Mesodermal cell (in vitro differentiated cells): Measurements from ENCODE around the gene PITPNM3.
A peak's percentile ranks its signal among the peaks of the same experiment; 100 is the strongest.

ENCODE experiments used
- H3K27ac ChIP-seq: 2 replicates; pipeline ENCODE4 v1.7.0; 2013; ENCODE audit warnings: mild to moderate bottlenecking, low read depth, low read length, moderate library complexity; ENCODE audit not compliant: severe bottlenecking
- H3K36me3 ChIP-seq: 2 replicates; pipeline ENCODE4 v1.7.1; 2013; ENCODE audit warnings: mild to moderate bottlenecking, low read length, moderate library complexity; ENCODE audit not compliant: control insufficient read depth, insufficient read depth
- H3K4me1 ChIP-seq: one replicate; pipeline ENCODE4 v1.7.1; 2013; ENCODE audit warnings: mild to moderate bottlenecking, low read length; ENCODE audit not compliant: insufficient read depth, control insufficient read depth, poor library complexity, severe bottlenecking
- H3K4me3 ChIP-seq: 2 replicates; pipeline ENCODE4 v1.7.0; 2013; ENCODE audit warnings: low read length, control low read depth, mild to moderate bottlenecking; ENCODE audit not compliant: insufficient read depth, poor library complexity, severe bottlenecking; ENCODE audit errors: extremely low read depth
- H3K9me3 ChIP-seq: 2 replicates; pipeline ENCODE4 v1.7.1; 2013; ENCODE audit warnings: mild to moderate bottlenecking, low read length, moderate library complexity; ENCODE audit not compliant: control insufficient read depth
- WGBS, 2 experiments: methylation state at CpG; one replicate each; pipeline ENCODE4 v1.1.5; 2013; ENCODE audit warnings: missing lambda C conversion rate in 2 of 2; ENCODE audit not compliant: insufficient coverage in 2 of 2; 5-methylcytosine and 5-hydroxymethylcytosine counted together

Gene PITPNM3

GRCh38 chr17:6460531-6461161, 95.7 kb downstream of the PITPNM3 start:
- WGBS, 2 experiments: 86 to 93% methylated on average over 7 to 8 of the region's 9 CpGs
- Histone ChIP-seq H3K4me3 (no peak overlapping the region), H3K9me3 (no peaks in the 10 kb centered on the region), H3K27ac (no peak overlapping the region), H3K4me1 (peaks cover 7% of the 10 kb centered on the region), H3K36me3 (no peaks in the 10 kb centered on the region)

DNA sequence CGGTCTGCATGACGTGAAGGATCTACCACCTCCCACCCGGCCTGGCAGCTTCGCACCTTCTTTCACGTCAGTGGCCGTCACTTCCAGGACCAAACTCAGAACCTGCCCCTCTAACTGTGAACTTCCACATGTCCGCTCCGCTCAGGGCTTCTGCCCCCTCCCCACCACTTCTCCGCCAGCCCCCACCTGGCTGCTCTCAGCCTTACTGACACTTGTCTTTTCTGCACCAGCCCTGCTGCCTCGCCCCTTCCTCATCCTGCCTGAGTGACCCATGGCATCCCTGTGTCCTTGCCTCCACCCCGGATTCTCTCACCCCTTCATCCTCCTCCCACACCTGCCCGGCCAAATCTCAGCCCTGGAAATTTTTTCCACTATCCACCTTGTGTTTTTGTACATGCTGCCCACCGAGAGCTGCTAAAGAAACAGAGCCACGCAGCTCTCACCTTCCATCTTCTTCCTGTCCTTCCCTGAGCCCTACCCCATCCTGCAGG, 97.8 kb downstream of the PITPNM3 start:
- Histone ChIP-seq H3K36me3 (no peaks in the 10 kb centered on the region), H3K4me1 (peaks cover 10% of the 10 kb centered on the region), H3K4me3 (no peak overlapping the region), H3K9me3 (no peaks in the 10 kb centered on the region), H3K27ac (no peak overlapping the region)
- 82 to 86% methylated on average over 13 to 14 of the region's 14 CpGs for WGBS, 2 experiments

GRCh38 chr17:6457688-6458459, 98.5 kb downstream of the PITPNM3 start:
- H3K4me1 ChIP-seq: peaks cover 10% of the 10 kb centered on the region
- no peak overlapping the region for H3K27ac ChIP-seq
- WGBS, 2 experiments: 74 to 81% methylated on average over 7 to 10 of the region's 10 CpGs

DNA sequence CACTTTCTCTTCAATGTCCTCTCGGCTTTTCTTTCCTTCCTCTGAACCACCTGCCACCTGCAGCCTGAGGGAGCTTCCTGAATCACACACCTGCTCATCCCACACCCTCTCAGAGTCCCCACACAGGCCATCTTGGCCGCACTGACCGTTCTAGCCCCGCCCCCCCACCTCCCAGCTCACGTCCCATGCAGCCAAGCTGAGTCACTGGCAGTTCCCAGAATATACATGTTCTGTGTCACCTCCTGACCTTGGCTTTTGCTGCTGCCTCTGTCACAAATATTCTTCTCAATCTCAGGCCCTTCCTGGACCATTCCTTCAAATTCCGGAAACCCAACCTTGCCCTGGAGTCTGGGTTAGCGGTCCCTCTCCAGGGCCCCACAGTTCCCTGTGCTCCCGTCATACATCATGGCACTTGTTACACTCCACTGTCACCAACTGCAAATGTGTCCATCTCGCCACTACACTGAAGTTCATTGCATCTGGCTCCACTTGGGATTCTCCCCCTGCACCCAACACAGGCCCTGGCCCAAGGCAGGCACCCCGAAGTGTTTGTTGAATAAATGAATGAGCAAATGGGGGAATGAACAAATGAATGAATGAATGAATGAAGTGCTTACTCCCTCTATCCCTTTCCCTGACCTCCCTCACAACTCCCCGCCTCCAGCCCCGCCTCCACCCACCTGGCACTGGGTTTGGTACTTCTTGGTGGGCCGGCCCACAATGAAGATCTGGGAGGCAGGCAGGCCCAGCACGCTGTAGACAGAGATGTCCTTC, 99.3 kb downstream of the PITPNM3 start:
- WGBS, 2 experiments: 62 to 72% methylated on average over 9 to 12 of the region's 14 CpGs
- no peak overlapping the region for H3K4me3 ChIP-seq
- no peaks in the 10 kb centered on the region for H3K36me3 ChIP-seq
- H3K27ac ChIP-seq: no peak overlapping the region
- H3K4me1 ChIP-seq: peaks cover 10% of the 10 kb centered on the region
- no peaks in the 10 kb centered on the region for H3K9me3 ChIP-seq

More at GRCh38 chr17:6457688-6458459, 98.5 kb downstream of the PITPNM3 start:
- no peaks in the 10 kb centered on the region for H3K36me3 ChIP-seq
- no peak overlapping the region for H3K4me3 ChIP-seq
- H3K9me3 ChIP-seq: no peaks in the 10 kb centered on the region

DNA sequence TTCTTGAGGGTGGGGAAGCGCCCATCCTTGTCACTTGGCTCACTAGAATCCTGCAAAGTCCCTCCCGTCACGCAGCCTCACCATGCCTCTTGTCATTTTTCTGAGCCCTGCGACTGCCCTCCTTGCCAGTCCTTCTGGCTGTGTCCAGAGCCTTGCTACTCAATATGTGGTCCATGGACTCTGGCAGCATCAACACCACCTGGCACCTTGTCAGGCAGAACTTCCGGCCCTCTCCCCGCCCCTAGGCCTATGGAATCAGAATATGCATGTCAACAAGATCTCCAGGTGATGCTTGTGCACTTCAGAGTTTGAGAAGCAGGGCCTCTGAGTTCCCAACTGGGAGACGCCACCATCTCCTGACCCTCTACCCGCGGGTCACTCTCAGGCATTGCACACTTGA, 100.0 kb downstream of the PITPNM3 start:
- Histone ChIP-seq H3K4me1 (peaks cover 7% of the 10 kb centered on the region), H3K9me3 (no peaks in the 10 kb centered on the region), H3K36me3 (no peaks in the 10 kb centered on the region), H3K27ac (no peak overlapping the region), H3K4me3 (no peak overlapping the region)
- WGBS, 2 experiments: 90 to 93% methylated on average over 9 of the region's 9 CpGs

DNA sequence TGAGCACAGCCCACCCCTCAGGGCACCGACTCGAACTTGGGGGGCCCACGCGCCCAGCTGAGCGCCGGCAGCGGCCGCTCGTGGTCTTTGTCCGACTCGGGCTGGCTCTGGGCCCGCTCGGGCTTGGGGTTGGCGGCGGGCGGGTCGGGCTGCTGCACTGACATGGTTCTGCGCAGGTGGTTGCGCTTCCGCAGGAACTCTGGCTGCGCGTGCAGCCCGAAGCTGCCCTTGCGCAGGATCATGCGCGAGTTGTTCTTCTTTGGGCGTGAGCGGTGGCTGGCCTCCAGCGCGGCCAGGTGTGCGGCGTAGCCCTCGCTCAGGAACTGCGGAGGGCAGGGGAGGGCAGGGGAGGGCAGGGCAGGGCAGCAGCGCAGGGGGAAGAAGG, 101.0 kb downstream of the PITPNM3 start:
- Histone ChIP-seq H3K36me3 (peaks cover 6% of the 10 kb centered on the region), H3K4me3 (peak overlapping the region; percentile 29), H3K4me1 (peaks cover 7% of the 10 kb centered on the region), H3K9me3 (no peaks in the 10 kb centered on the region), H3K27ac (no peak overlapping the region)
- WGBS, 2 experiments: 1 to 2% methylated on average over 20 to 31 of the region's 35 CpGs

- Histone ChIP-seq H3K27ac (no peak overlapping the region), H3K36me3 (peaks cover 12% of the 10 kb centered on the region), H3K9me3 (no peaks in the 10 kb centered on the region), H3K4me3 (peak overlapping the region; percentile 29), H3K4me1 (peaks cover 7% of the 10 kb centered on the region)
- 21 to 28% methylated on average over 18 to 31 of the region's 35 CpGs for WGBS, 2 experiments
Observed at GRCh38 chr17:6454495-6455320, 101.6 kb downstream of the PITPNM3 start.

- Histone ChIP-seq H3K4me1 (peaks cover 7% of the 10 kb centered on the region), H3K4me3 (no peak overlapping the region), H3K9me3 (no peaks in the 10 kb centered on the region), H3K36me3 (peaks cover 24% of the 10 kb centered on the region), H3K27ac (no peak overlapping the region)
- 78 to 85% methylated on average over 14 of the region's 14 CpGs for WGBS, 2 experiments
Observed at GRCh38 chr17:6453279-6454024, 102.9 kb downstream of the PITPNM3 start.

DNA sequence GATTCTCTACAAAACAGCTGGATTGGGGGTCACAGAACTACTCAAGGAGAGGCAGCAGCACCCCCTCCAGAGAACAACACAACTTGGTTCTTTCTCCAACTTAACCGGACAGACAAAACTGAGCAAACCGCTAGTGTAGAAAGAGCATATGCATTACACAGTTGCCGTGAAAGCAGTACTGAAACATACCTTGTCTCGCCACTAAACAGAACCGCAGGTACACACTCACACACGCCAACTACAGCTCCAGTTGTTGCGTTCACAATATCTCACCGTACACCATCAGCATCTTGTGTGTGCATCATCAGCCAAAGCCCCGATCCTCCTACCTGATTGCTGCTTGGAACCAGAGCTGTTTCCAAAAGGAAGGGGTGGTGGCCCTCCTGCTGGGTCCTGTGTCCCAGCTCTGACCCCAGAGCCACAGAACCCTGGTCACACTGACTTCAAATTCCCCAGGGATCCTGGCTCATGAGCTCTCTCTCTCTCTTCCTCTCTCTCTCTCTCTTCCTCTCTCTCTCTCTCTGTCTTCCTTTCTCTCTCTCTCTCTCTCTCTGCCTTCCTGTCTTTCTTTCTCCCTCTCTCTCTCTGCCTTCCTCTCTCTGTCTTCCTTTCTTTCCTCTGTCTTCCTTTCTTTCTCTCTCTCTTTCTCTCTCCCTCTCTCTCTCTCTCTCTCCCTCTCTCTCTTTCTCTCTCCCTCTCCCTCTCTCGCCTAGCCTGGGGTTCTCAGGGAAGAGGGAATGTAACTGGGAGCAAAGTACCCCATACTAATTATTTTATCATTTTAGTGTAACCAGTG, 103.7 kb downstream of the PITPNM3 start:
- Histone ChIP-seq H3K4me3 (no peak overlapping the region), H3K4me1 (peaks cover 3% of the 10 kb centered on the region), H3K36me3 (peaks cover 32% of the 10 kb centered on the region), H3K27ac (no peak overlapping the region), H3K9me3 (no peaks in the 10 kb centered on the region)
- WGBS, 2 experiments: 86 to 94% methylated on average over 9 of the region's 10 CpGs
